NCI-H1694 treated with DMSO at 0.1 percent for 48 hours (cell line): ENCODE measurements around the gene GREB1.

Experiments used
- DNase-seq: peaks from one replicate; lab custom pipeline; 2025; lab: John Stamatoyannopoulos, UW

Gene GREB1

GRCh38 chr2:11662882-11663281 is 129.0 kb downstream of the GREB1 start:
- DNase-seq: no peak

- DNase-seq: no peak
These were observed 129.6 kb downstream of the GREB1 start for GRCh38 chr2:11663427-11663826.

GRCh38 chr2:11665028-11665427 is 131.2 kb downstream of the GREB1 start:
- DNase-seq: no peak

- DNase-seq: no peak
These were observed 131.9 kb downstream of the GREB1 start for GRCh38 chr2:11665510-11666362.

GRCh38 chr2:11667194-11667593 is 133.3 kb downstream of the GREB1 start:
- DNase-seq: no peak

GRCh38 chr2:11667866-11668637 is 134.2 kb downstream of the GREB1 start:
- no peak for DNase-seq

- DNase-seq: no peak
These were observed 135.8 kb downstream of the GREB1 start, which contains the start of gene NTSR2 for GRCh38 chr2:11669454-11670291. Gene NTSR2 (minus strand): TSS chr2:11670195. CDS start chr2:11670129, 66 bp downstream.

- DNase-seq: no peak
These were observed 138.6 kb downstream of the GREB1 start for GRCh38 chr2:11672407-11672806.

- DNase-seq: no peak
These were observed 141.1 kb downstream of the GREB1 start for GRCh38 chr2:11674983-11675382.

GRCh38 chr2:11675423-11676112 is 141.7 kb downstream of the GREB1 start:
- no peak for DNase-seq

GRCh38 chr2:11676640-11677039 is 142.8 kb downstream of the GREB1 start:
- no peak for DNase-seq

- DNase-seq: no peak
These were observed 143.6 kb downstream of the GREB1 start for GRCh38 chr2:11677136-11678055.

- DNase-seq: no peak
These were observed 144.6 kb downstream of the GREB1 start for GRCh38 chr2:11678306-11678960.

- DNase-seq: no peak
These were observed 145.2 kb downstream of the GREB1 start for GRCh38 chr2:11679016-11679415.

GRCh38 chr2:11679486-11680181 is 145.8 kb downstream of the GREB1 start:
- DNase-seq: no peak

- no peak for DNase-seq
These were observed 146.5 kb downstream of the GREB1 start for GRCh38 chr2:11680182-11680900.

- no peak for DNase-seq
These were observed 147.3 kb downstream of the GREB1 start for GRCh38 chr2:11680901-11681721.
